Activated CD4-positive, alpha-beta T cell treated with anti-CD3 and anti-CD28 coated beads, Interleukin-2, amount 50 U/mL, for 16 hours (primary cell): ENCODE data around the gene TMEM273.

Source experiments
- DNase-seq: peaks from one replicate; pipeline ENCODE4 v3.0.0-alpha.2; 2020

TMEM273 gene

DNA sequence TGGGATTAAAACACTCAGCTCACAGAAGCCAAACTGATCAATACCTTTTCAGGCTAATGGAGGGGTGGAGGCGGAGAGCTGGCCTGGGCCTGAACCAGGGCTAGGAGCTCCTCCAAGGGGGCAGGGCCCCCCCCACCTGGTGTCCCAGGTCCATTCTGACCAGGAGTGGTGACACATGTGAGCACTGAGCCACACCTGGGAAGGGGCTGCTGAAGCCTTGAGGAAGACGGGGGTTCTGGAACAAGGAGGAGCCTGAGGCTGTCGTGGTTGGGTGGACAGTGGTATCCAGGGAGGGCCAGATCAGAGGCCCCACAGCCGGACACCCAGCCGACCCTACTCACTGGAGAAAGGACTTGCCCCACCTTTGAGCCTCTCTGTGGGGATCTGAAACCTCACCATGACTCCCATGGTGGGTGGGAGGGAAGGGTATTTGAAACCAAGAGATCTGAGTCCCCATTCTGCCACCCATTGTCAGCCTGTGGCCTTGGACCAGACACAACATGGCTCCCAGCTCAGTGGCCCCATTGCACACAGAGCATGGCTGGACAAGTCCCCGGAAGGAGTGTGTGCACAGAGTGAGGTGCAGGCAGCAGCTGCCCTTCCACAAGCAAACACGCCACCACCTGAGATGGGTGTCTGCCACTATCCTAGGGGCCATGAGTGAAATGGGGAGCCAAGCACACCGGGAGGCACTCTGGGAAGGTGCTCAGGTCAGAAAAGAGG is 12.4 kb downstream of the TMEM273 start:
- DNase-seq = no peak

DNA sequence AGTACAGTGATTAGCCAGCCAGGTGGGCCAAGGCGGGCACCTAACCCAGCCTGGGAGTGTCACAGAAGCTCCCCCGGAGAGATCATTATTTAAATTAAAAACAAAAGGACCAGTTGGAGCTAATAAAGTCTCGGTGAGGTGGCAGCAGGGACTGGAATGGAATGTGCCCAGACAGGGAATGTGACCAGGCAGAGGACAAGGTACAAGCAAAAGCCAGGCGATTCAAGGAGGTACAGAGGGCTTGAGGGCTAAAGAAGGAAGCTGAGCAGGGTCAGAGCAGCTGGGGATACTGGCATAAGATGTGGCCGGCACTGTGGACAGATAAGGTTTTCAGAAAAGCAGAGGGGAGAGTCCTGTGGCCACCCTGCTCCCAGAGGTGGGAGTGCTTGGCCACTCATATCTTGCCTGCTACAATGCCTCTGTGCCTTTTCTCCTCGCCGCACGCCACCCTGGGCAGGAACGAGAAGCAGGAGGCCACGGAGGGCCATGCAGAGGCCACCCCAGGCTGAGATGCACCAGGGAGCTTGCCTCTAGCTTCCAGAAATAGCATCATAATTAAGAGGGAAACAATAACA is 13.2 kb downstream of the TMEM273 start:
- no peak for DNase-seq

DNA sequence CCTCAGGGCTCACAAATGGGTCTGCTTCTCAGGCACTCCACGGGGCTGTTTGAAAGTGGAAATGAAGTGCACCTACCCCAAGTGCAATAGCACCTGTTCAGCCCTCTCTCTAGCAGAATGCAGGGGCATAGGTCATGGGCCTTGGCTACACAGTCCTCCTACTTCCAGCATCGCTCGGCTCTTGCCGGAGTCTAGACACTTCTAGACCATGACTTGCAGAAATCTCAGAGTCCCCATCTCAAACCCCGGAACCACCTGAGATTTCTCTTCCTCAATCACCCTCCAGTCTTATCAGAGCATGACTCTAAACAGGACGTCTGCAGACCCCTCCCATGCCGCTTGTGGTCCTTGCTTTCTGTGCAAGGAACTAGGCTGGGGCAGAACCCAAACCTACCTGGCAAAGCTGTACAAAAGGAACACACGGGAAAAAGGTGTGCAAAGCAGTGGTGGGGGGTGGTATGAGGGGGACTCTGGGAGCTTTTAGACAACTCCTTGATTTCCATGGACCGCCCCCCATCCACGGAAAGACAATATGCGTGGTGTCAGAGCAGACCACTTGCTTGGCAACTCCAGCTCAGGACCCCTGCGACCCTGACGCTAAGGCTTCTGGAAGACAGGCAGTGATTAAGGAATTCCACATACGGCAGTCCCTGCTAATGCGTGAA is 13.8 kb downstream of the TMEM273 start:
- no peak for DNase-seq

DNA sequence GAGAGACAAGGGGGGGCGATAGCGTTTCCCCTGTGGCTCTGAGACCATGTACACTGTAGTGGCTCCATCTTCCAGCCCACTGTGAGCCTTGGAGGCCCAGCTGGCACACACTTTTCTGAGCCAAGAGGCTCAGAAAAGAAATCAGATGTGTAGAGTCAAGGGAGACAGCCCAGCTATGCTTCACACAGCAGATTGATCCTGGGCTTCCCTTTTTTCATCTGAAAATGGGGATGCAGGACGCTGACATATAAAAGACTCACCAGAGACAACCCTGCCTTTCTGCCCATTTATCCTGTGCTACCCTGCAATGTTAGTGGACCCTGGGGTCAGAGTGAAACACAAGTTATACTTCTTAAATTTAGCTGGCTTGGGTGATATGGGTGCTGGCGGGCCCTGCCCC is 14.3 kb downstream of the TMEM273 start:
- DNase-seq = no peak

DNA sequence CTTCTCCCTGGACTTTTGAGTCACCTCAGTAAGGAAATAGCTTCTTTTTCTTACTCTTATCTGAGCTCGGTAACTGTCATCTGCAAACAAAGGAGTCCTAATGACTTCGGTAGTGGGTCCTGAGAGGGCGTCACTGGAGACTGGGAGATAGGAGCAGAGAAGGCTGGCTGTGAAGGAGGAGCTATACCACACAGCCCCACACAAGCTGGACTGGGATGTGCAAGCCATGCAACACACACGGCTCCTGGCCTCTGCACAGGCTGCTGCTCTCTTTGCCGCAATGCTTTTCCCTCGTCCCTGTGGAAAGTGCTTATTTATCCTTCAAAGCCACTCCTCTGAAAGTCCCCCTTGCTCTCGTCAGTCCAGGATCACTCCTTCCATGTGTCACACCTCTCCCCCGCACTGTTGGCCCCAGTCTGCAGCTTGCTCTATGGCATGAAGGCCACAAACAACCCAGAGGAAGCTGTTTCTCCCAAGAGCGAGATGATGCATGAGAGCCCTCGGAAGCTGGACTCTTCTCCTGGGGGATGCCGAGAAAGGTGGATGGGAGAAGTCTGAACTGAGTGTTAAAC is 14.9 kb downstream of the TMEM273 start:
- DNase-seq = no peak

DNA sequence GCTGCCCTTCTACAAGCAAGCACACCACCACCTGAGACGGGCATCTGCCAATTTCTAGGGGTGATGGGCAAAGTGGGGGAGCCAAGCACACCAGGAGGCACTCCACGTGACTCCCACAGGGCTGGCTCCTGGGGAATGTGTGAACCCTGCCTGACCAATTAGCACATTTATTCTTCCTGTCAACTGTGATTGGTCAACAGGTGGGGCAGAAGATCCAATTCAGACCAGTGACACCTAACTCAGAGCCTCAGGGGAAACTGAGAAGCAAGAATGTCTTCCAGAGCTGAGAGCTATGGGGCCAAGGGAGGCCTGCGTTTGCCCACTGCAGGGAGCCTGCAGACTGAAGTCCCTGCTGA is 15.4 kb downstream of the TMEM273 start:
- DNase-seq = no peak

DNA sequence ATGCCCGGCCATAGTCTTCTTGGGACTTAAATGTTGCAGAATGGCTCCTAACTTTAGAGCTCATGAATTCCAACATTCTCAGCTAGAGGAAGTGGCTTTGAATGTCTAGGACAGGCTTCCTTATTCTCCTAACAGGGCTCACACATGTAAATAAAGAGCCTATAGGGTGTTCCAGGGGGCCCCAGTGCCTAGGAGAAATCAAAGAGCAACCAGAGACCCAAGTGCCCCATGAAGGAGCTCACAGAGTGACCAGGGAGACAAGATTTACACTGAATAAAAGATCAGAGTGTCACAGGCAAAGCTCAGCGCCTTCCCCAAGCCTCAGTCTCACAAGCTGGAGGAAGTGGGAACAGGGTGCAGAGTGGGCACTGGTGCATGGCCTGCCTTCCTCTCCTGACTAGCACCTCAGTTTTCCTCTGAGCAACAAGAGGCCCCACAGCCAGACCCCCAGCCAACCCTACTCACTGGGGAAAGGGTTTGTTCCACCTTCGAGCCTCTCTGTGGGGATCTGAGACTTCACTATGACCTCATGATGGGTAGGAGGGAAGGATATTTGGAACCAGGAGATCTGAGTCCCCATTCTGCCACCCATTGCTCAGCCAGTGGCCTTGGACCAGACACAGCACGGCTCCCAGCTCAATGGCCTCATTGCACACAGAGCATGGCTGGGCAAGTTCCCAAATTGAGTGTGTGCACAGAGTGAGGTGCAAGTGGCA is 16.0 kb downstream of the TMEM273 start:
- no peak for DNase-seq

DNA sequence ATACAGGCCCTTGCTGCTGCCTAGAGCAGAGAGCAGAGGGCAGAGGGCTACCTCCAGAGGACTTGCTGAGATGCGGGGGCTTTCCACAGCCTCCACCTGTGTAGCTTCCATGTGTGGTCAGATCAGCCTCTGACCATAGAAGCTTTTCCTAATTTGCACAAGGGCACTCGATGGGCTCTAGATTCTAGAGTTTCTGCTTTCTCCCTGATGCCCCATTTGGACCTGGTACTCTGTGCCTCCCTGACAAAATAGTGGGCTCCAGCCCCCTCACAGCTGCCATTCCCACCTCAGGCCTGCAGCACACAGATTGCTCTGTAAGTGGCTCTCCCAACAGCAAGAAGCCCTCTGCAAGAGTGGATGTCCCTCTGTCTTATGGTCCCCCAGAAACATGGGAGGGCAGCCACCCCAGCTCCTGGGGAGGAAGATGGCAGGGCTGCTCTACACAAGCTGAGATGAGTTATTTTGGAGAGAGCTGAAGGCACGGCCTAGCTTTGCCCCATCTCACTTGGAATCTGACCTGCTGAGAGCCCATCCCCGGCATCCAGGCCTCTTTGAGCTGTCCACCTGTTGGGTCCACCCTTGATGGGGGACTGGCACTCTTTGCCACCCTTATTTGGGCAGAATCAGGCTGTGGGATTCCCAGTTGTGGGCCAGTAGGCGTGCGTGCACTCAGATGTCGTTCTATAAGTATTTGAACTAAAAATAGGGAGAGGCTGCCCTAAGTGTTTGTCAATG is 16.7 kb downstream of the TMEM273 start:
- DNase-seq = no peak

DNA sequence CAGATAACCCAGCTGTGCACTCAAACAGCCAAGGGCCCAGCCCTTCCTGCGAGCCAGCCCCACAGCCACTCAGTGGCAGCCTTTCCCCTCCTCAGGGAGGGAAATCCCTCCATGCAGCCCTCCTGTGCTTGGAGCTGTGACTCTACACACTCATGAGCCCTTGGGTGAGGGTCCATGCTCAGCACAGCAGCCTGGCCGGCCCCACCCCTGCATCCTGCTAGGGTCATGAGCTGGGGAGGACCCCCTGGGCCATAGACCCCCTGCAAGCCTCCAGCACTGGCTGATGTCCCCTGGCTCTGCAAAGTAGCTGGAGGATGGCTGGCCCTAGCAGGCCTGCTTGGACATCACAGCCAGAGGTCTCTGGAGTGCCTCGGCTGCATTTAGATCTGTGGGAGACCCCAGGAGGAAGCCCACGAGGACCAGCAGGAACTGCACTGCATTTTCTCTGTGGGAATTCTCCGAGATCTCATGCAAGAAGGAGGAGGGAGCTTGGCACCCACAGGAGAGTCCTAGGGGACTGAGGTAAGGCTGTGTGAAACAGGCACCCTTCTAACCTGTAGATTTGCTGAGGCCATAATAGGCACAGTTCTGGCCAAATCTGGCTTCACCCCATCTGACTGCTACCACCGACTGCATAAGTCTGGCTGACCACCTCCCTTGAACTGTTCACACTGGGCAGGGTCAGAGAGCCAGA is 17.4 kb downstream of the TMEM273 start:
- no peak for DNase-seq

DNA sequence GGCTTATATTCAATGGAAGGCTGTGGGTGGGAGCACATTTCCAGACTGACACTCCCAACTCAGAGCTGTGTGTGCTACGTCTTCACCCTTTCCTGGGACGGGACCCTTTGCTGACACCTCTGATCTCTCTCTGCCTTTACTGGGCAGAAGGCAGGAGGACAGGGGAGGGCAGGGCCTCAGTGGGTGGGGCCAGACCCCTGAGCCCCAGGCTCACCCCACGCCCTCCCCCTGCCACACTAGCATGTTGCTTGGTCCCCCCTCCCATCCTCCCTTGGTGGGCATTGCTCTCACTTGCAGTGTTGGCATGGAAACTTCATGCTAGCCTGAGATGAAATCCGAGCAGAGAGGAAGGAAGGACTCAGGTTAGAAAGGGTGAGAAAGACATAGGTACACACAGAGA is 18.4 kb downstream of the TMEM273 start:
- no peak for DNase-seq

DNA sequence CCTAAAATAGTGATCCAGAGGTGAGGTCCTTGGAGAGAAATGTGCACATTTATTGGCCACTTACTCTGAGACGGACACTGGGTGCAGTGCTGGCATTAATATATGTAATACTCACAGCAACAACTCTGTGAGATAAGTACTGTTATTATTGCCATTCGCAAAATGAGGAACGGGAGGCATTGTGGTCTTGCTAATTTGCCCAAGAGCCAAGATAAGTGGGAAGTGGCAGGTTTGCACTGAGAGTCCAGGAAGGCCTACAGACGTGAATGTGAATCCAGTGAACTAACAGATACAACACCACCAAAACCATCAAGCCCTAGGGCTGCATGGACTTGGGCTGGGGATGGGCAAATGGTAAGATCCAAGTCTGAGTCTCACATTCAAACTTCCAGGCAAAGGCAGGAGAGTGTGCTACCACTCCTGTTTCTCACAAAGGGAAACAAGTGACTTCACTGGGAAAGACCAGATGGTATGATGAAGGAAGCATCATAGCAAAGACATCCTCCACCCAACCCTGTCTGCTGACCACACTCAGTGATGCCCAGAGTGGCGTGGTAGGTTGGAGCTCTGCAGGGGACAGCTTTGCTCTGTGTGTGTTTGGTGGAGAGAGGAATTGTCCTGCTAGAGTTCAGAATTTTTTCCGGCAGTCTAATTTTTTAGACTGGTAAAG is 19.2 kb downstream of the TMEM273 start:
- DNase-seq = no peak

DNA sequence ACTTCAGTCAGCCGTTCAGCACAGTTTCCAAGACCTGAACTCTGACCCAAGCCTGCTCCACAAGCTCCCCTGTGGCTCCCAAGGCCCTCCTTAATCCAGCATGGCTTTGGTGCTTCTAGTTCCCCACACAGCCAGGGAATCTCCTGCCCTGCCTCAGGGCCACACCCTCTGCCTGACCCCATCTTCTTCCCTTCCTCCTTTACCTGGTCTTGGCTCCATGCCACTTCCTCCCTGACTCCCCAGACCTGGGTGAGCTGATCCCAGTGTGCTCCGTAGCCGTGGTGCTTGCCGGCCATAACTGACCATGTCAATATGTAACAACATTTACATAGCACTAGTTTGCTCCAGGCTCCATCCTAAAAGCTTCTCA is 20.0 kb downstream of the TMEM273 start:
- DNase-seq = no peak

DNA sequence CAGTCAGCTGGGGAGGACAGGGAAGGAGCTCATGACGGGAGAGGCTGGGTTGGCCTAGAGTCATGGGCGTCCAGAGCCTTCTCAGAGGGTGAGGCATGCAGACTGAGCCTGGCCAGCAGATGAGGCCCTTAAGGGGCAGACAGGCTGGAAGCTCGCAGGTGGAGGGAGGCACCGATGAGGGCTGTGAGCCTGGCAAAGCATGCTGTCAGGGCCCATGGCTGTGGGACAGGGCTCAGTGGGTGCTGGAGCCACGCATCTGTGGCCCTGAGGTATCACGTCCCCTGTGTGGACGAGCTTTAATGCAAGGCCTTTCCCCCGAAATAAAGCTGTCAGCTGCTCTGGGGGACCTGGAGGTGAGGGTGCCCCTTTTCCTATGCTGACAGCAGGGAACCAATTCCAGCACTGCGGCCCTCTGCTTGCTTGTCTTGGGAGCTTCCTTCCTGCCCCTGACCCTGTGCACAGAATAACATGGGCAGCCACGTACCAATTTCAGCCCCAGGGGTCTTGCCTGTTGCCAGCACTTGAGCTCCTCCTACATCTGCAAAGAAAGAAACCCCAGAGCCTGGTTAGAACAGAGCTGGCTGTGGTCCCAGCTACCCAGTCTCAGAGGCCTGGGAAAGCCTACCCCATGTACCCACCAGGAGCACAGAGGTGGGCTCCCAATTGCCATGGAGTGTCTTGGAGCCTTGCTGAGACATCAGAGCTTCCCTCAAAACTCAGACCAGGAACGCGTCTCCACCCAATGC is 20.6 kb downstream of the TMEM273 start:
- no peak for DNase-seq

DNA sequence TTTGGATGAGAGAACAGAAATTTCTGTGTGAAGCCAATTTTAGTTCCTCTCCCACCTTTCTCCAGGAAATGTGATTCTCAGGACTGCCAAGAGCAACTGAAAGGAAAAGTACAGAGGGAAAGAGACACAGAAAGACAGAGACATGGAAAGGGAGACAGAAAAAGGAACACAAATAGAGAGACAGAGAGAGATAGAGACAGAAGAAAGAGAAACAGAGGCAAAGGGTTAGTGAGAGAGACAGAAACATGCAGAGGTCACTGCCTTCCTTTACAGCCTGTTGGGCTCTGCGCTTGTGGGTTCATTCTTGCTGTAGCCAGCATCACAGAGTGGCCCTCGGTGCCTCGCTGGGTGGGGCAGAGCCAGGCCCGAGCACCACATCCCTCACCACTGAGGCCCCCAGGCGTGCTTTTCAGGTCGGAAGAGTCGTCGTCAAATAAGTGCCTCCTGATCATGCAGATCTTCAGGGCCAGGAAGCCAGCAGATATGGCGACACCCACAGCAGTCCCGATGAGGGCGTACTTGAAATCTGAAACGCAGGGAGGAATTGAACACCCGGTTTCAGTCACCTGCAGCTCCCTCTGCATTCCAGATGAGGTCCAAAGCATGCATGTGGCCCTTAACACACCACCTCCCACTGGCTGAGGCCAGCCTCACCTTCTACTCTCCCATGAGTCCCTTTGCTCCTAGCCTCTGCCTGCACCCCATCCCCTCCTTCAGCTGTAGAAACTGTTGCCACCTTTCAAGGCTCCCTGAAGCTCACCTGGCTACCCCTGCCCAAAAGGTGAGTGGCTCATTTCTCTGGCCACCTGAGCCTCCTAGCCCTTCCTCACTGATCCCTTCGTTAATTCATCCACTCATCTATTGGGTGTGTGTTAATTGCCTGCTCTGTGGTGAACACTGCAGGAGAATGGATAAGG is 21.4 kb downstream of the TMEM273 start:
- DNase-seq = no peak

DNA sequence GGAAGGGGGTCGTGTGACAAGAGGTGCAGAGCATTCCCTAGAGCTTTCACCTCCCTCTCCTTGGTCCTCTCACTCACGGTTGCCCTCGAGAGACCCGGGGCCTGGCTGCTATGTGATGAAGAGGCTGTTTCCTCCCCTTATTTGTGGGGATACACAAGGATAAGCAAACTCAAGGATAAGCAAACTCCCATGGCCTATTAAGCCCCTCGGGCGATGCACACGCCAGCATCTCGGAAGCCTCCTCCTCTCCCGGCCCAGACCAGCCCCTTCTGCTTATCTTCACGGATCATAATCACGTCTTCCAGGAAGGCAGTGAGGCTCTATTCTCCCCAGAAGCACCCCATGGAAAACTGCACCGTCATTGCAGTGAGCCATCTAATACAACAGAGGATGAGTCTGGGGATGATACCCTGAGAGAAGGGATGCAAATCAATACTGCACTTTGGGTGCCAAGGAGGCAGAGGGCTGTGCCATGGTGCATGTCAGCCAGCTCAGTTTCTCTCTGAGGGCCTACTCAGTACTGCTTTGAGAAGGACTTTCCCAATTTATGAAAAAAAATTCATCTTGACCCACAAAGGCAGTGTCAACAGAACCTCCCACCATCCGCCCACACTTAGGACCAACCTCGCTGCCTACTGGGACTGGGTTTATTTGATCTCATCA is 22.2 kb downstream of the TMEM273 start:
- DNase-seq = no peak

DNA sequence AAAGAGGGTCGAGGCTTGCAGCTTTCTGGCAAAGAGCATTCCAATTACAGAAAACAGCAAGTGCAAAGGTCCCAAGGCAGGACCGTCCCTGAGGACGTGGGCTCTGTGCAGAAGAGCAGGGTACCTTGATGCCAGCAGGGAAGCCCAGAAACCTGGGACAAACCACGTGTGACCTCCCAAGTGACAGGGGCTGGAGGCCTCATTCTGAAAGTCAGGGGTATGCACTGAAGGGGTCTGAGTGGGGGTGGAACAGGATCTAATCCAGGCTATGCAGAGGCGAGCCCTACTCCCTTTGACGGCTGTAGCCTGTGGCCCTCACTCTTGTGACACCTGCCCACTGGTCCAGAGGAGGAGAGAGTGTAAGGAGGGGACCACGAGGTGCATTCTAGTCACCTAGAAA is 22.9 kb downstream of the TMEM273 start:
- DNase-seq = no peak

DNA sequence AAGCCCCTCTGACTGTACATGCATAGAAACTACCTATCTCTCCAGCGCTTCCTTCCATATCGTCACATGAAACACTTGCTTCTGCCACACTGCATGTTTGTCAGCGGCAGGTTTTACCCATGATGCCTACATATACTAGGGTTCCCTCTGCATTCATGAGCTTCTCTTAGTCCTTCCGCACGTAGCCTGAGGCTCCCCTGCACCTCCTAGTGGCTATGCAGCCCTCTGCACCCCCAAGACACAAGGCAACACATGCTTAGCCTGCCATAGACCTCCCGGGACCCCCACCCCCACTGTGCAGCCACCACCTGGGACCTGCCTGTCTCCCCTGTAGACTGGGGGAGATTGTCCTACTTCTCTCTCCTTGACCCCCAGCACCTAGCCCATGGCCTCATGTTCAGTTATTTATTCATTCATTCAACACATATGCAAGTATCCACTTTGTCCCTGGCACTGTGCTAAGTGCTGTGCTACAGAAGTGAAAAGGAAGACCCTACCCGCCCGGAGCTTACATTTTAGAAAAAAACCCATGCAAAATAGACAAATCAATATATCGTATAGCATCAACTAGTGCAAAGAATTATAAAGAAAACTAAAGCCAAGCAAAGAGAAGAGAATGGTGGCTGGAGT is 23.5 kb downstream of the TMEM273 start:
- DNase-seq = peak; percentile 59

DNA sequence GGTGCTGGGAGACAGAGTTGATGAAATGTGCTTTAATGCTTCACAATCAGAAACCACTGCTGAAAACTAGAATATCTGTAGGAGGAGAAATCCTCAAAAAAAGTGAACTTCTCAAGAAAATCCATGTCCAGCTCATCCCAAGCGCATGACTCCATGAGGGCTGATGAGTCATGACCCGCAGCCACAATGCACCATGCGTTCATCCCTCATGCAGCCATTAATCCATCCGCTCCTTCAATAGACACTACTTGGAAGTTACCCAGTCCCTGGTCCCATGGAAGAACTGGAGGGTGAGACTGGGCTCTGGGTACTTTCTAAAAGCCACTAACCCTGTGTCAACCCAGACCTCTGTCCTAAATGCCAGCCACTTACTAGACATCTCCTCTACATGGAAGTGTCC is 24.4 kb downstream of the TMEM273 start:
- no peak for DNase-seq
